Activated T-helper 2 cell treated with anti-CD3 and anti-CD28 coated beads, Interferon-gamma antibody, Interleukin-2, Interleukin-4, amounts not matched to agents 10 μg/mL and 5 μg/mL and 100 μg/mL, durations not matched to agents 14 hours and 24 hours and 36 hours (primary cell): Measurements from ENCODE around the gene APLNR. TPM values are rescaled to one million over a fixed set of nuclear protein-coding genes. Genes with fewer than 3 reads are reported as not detected.

Experiments
- DNase-seq: peaks from one replicate; pipeline ENCODE4 v3.0.0; 2021; ENCODE audit warnings: low spot score
- H3K27ac Mint-ChIP-seq: one replicate; pipeline ENCODE4 v1.8.0; 2021; ENCODE audit warnings: mixed read lengths
- H3K27me3 Mint-ChIP-seq: one replicate; pipeline ENCODE4 v1.8.0; 2021; ENCODE audit warnings: low read depth, mixed read lengths
- H3K36me3 Mint-ChIP-seq: one replicate; pipeline ENCODE4 v1.8.0; 2021; ENCODE audit warnings: low read depth, mixed read lengths
- H3K4me1 Mint-ChIP-seq: one replicate; pipeline ENCODE4 v1.8.0; 2021; ENCODE audit warnings: low read depth, mixed read lengths
- H3K4me3 Mint-ChIP-seq: one replicate; pipeline ENCODE4 v1.8.0; 2021; ENCODE audit warnings: low read depth, mild to moderate bottlenecking, moderate library complexity, mixed read lengths
- H3K9me3 Mint-ChIP-seq: one replicate; pipeline ENCODE4 v1.8.0; 2021; ENCODE audit warnings: mixed read lengths
- intact Hi-C: fragments of 100-400 bp; cut with micrococcal nuclease; formaldehyde crosslinking; loops from one replicate; pipeline ENCODE4 v1.15.1; 2023
- total RNA-seq: library from RNA; stranded (reverse); gene quantifications from 2 replicates; pipeline ENCODE4 v1.2.3, GENCODE V29; 2022

Gene APLNR
- total RNA-seq, 1 donor from 2014 or later: not detected

DNA sequence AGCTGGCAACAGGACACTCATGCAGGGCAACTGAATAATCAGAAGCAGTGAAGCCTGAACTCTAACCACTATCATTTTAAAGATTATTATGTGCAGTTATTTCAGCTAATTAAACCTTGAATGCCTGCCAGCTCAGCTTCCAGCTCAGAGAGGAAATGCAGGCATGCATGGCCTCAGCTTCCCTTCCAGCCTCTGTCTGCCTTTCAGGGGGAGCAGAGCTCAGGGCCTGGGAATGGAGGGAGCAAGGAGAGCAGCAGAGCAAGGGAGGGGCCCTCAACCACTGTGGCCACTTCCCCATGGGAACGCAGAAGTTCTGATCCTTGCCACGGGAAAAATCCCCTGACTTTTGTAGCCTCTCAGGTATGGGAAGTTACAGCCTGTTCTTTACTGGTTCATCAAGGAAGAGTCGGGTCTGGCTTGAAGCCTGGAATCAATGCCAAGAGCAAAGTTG is 32.5 kb upstream of the APLNR start:
- Mint-ChIP-seq H3K27me3 (peaks cover 4% of the 10 kb centered on the region), H3K36me3 (no peaks in the 10 kb centered on the region)
- intact Hi-C loops: no loop called here

GRCh38 chr11:57266157-57266556 is 29.1 kb upstream of the APLNR start:
- no peak for DNase-seq
- no peak overlapping the region for H3K4me3 Mint-ChIP-seq
- H3K4me1 Mint-ChIP-seq: peaks cover 2% of the 10 kb centered on the region
- peaks cover 10% of the 10 kb centered on the region for H3K9me3 Mint-ChIP-seq
- H3K36me3 Mint-ChIP-seq: no peaks in the 10 kb centered on the region
- no peak overlapping the region for H3K27ac Mint-ChIP-seq
- intact Hi-C loops: no loop called here
- H3K27me3 Mint-ChIP-seq: no peaks in the 10 kb centered on the region

More for the DNA sequence above, 32.5 kb upstream of the APLNR start:
- no peak overlapping the region for H3K4me3 Mint-ChIP-seq
- no peaks in the 10 kb centered on the region for H3K4me1 Mint-ChIP-seq
- no peak for DNase-seq
- peaks cover 13% of the 10 kb centered on the region for H3K9me3 Mint-ChIP-seq
- no peak overlapping the region for H3K27ac Mint-ChIP-seq

GRCh38 chr11:57263351-57263750 is 26.3 kb upstream of the APLNR start:
- intact Hi-C loops: no loop called here
- H3K27me3 Mint-ChIP-seq: no peaks in the 10 kb centered on the region
- H3K36me3 Mint-ChIP-seq: no peaks in the 10 kb centered on the region
- H3K27ac Mint-ChIP-seq: no peak overlapping the region
- H3K9me3 Mint-ChIP-seq: peaks cover 10% of the 10 kb centered on the region
- H3K4me1 Mint-ChIP-seq: peaks cover 2% of the 10 kb centered on the region
- no peak overlapping the region for H3K4me3 Mint-ChIP-seq
- no peak for DNase-seq

DNA sequence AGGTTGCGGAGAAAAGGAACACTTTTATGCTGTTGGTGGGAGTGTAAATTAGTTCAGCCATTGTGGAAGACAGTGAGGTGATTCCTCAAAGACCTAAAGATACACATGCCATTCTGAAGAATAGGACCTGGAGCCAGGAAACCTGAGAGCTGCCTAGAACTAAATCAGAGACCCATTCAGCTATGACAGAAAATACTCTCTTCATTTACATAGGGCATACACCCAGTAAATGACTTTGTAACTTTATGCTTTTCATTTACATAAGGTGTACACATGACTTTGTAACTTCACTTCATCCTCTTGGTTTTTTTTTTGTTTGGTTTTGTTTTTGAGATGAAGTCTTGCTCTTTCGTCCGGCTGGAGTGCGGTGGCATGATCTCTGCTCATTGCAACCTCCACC is 25.1 kb upstream of the APLNR start:
- Mint-ChIP-seq H3K27me3 (no peaks in the 10 kb centered on the region), H3K27ac (no peak overlapping the region), H3K4me1 (peaks cover 2% of the 10 kb centered on the region), H3K4me3 (no peak overlapping the region), H3K9me3 (peaks cover 5% of the 10 kb centered on the region), H3K36me3 (no peaks in the 10 kb centered on the region)
- DNase-seq: no peak
- intact Hi-C loops: no loop called here

DNA sequence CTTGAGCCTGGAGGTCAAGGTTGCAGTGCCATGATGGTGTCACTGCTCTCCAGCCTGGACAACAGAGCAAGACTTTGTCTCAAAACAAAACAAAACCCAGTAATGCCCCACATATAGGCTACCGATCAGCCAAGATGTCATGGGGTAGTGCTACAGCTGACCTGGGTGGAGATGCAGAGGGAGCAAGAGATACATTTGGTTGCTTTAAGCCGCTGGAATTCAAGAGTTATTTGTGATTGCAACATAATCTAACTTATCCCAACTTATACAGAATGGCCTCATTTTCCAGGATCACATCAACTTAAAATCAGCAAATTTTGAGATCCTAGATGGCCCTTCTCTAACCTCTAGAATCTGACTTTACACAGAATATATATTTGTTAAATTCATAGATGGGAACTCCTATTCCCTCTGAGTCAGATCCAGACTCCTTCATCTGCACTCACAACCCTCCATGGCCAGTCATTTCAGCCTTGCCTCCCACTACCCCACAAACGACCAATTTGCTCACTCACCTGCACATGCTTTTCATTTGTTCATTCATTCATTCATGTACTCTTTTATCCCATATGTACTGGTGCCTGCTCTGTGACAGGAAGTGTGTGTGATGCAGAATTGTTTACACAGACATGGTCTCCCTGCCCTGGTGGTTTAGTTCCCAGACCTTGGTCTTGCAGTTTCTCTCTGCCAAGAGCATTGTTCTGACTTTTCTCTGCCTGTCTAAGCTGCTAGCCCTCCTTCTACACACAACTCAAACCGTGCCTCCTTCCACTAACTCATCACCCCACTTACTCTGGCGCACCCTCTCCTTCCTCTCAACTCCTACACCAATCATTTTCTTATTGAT is 24.1 kb upstream of the APLNR start:
- no peak for DNase-seq
- peaks cover 2% of the 10 kb centered on the region for H3K4me1 Mint-ChIP-seq
- H3K36me3 Mint-ChIP-seq: no peaks in the 10 kb centered on the region
- H3K27me3 Mint-ChIP-seq: no peaks in the 10 kb centered on the region
- no peak overlapping the region for H3K4me3 Mint-ChIP-seq
- H3K27ac Mint-ChIP-seq: no peak overlapping the region
- intact Hi-C loops: no loop called here
- peaks cover 5% of the 10 kb centered on the region for H3K9me3 Mint-ChIP-seq

DNA sequence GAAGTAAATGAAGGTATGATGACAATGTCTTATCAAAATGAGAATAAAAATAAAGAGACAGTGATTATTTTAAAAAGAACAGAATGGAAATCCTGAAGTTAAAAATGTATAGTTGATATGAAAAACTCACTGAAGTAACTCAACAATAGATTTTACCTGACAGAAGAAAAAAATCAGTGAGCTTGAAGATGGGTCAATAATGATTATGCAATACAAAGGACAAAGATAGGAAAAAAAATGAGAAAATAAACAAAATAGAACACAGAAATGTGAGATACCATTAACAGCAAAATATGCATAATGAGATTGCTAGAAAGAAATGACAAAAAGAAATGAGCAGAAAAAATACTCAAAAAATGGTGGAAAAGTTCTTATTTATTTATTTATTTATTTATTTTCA is 19.1 kb upstream of the APLNR start:
- Mint-ChIP-seq H3K9me3 (no peaks in the 10 kb centered on the region), H3K4me1 (no peaks in the 10 kb centered on the region), H3K4me3 (no peak overlapping the region), H3K36me3 (no peaks in the 10 kb centered on the region), H3K27me3 (peaks cover 17% of the 10 kb centered on the region), H3K27ac (no peak overlapping the region)
- intact Hi-C loops: no loop called here
- no peak for DNase-seq

GRCh38 chr11:57255618-57256017 is 18.6 kb upstream of the APLNR start:
- intact Hi-C loops: no loop called here
- no peak overlapping the region for H3K4me3 Mint-ChIP-seq
- H3K27ac Mint-ChIP-seq: no peak overlapping the region
- no peak for DNase-seq
- peaks cover 20% of the 10 kb centered on the region for H3K27me3 Mint-ChIP-seq
- H3K9me3 Mint-ChIP-seq: no peaks in the 10 kb centered on the region
- H3K4me1 Mint-ChIP-seq: no peaks in the 10 kb centered on the region
- no peaks in the 10 kb centered on the region for H3K36me3 Mint-ChIP-seq

- peaks cover 20% of the 10 kb centered on the region for H3K27me3 Mint-ChIP-seq
- H3K4me1 Mint-ChIP-seq: peaks cover 3% of the 10 kb centered on the region
- no peaks in the 10 kb centered on the region for H3K36me3 Mint-ChIP-seq
- DNase-seq: no peak
- H3K27ac Mint-ChIP-seq: no peak overlapping the region
- intact Hi-C loops: no loop called here
- H3K4me3 Mint-ChIP-seq: no peak overlapping the region
- no peaks in the 10 kb centered on the region for H3K9me3 Mint-ChIP-seq
These were observed 17.6 kb upstream of the APLNR start for GRCh38 chr11:57254631-57255030.

GRCh38 chr11:57251491-57252104 is 14.5 kb upstream of the APLNR start:
- Mint-ChIP-seq H3K36me3 (no peaks in the 10 kb centered on the region), H3K4me1 (peaks cover 4% of the 10 kb centered on the region), H3K27ac (no peak overlapping the region), H3K9me3 (no peaks in the 10 kb centered on the region), H3K27me3 (peaks cover 21% of the 10 kb centered on the region), H3K4me3 (no peak overlapping the region)
- intact Hi-C loops: no loop called here
- no peak for DNase-seq

DNA sequence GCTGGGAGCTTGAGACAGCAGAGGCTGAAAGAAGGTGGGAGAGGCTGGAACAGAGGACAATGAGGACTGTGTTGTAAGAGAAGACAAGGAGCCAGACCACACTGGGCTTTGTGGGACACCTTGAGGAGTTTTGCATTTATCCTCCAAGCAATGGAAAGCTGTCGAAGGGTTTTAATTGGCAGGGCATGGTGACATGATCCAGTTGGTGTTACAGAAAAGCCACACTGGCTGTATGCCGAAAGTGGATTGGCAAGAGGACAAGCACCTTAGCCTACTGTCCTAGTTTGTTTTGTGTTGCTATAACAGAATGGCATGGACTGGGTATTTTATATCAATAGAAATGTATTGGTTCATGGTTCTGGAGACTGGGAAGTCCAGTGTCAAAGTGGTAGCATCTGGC is 14.0 kb upstream of the APLNR start:
- H3K27me3 Mint-ChIP-seq: peaks cover 20% of the 10 kb centered on the region
- H3K9me3 Mint-ChIP-seq: no peaks in the 10 kb centered on the region
- DNase-seq: no peak
- H3K27ac Mint-ChIP-seq: no peak overlapping the region
- peaks cover 4% of the 10 kb centered on the region for H3K4me1 Mint-ChIP-seq
- H3K4me3 Mint-ChIP-seq: no peak overlapping the region
- intact Hi-C loops: no loop called here
- no peaks in the 10 kb centered on the region for H3K36me3 Mint-ChIP-seq

GRCh38 chr11:57249384-57250319 is 12.6 kb upstream of the APLNR start:
- Mint-ChIP-seq H3K27me3 (peaks cover 18% of the 10 kb centered on the region), H3K4me3 (no peak overlapping the region), H3K9me3 (no peaks in the 10 kb centered on the region), H3K36me3 (no peaks in the 10 kb centered on the region), H3K4me1 (peaks cover 7% of the 10 kb centered on the region), H3K27ac (no peak overlapping the region)
- intact Hi-C loops: loop anchor here (1.0 kb wide), 2 partner anchors 133 to 408 kb away; no protein-coding TSS in a partner anchor
- DNase-seq: no peak

GRCh38 chr11:57248780-57249383 is 11.8 kb upstream of the APLNR start:
- H3K4me3 Mint-ChIP-seq: no peak overlapping the region
- peaks cover 17% of the 10 kb centered on the region for H3K27me3 Mint-ChIP-seq
- no peak overlapping the region for H3K27ac Mint-ChIP-seq
- peaks cover 7% of the 10 kb centered on the region for H3K4me1 Mint-ChIP-seq
- no peaks in the 10 kb centered on the region for H3K9me3 Mint-ChIP-seq
- intact Hi-C loops: loop anchor here (1.0 kb wide), 2 partner anchors 133 to 408 kb away; no protein-coding TSS in a partner anchor
- no peaks in the 10 kb centered on the region for H3K36me3 Mint-ChIP-seq
- no peak for DNase-seq
